GM12875 (cell line): Measurements from ENCODE around the gene CEP72.

Experiments used
- H3K4me3 ChIP-seq: one replicate; pipeline ENCODE4 v1.5.1; 2011; ENCODE audit warnings: low read depth, low read length, control low read depth
- TF ChIP-seq, protein P1 (sequence below): IDR thresholded peaks from 2 replicates; pipeline ENCODE4 v1.5.1; 2011; ENCODE audit warnings: low read depth, mild to moderate bottlenecking, control low read depth, inconsistent platforms, low read length, moderate library complexity, borderline replicate concordance; ENCODE audit not compliant: insufficient read depth

CEP72 gene

GRCh38 chr5:610744-611730 lies 1.1 kb upstream of the CEP72 start:
- TF ChIP-seq, protein P1, sequence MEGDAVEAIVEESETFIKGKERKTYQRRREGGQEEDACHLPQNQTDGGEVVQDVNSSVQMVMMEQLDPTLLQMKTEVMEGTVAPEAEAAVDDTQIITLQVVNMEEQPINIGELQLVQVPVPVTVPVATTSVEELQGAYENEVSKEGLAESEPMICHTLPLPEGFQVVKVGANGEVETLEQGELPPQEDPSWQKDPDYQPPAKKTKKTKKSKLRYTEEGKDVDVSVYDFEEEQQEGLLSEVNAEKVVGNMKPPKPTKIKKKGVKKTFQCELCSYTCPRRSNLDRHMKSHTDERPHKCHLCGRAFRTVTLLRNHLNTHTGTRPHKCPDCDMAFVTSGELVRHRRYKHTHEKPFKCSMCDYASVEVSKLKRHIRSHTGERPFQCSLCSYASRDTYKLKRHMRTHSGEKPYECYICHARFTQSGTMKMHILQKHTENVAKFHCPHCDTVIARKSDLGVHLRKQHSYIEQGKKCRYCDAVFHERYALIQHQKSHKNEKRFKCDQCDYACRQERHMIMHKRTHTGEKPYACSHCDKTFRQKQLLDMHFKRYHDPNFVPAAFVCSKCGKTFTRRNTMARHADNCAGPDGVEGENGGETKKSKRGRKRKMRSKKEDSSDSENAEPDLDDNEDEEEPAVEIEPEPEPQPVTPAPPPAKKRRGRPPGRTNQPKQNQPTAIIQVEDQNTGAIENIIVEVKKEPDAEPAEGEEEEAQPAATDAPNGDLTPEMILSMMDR: no peak
- H3K4me3 ChIP-seq: peak overlapping the region; percentile 56

- TF ChIP-seq, protein P1: no peak
- peak overlapping the region; percentile 56 for H3K4me3 ChIP-seq
These were observed 621 bp downstream of the CEP72 start for GRCh38 chr5:612498-613424.

- H3K4me3 ChIP-seq: no peak overlapping the region
- TF ChIP-seq, protein P1: peak; percentile 27; the same call in 1 of the 2 replicates
These were observed 4.4 kb downstream of the CEP72 start for GRCh38 chr5:616484-617039.

GRCh38 chr5:617896-618295 lies 5.8 kb downstream of the CEP72 start:
- TF ChIP-seq, protein P1: no peak
- H3K4me3 ChIP-seq: no peak overlapping the region

DNA sequence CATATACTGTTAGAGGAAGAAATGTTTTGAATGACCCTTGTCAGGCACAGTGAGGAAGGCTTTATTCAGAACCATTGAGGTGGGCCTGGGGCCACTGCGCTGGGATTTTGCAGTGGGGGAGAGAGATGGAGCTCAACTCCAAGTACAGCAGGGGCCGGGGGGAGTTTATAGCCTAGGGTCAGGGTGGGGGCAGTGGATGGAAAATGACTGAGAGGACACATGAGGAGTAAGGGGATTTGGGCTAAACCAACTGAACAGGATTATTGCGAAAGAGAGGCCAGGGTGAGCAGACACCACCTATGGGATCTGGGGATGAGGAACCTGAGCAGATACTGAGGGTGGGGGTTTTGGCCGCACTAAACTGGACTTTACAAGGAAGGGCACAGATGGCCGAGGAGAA lies 6.3 kb downstream of the CEP72 start:
- TF ChIP-seq, protein P1: no peak
- no peak overlapping the region for H3K4me3 ChIP-seq

- no peak overlapping the region for H3K4me3 ChIP-seq
- TF ChIP-seq, protein P1: no peak
These were observed 7.3 kb downstream of the CEP72 start for GRCh38 chr5:619444-619843.
